ENCODE results near the gene GDF10.

DNA sequence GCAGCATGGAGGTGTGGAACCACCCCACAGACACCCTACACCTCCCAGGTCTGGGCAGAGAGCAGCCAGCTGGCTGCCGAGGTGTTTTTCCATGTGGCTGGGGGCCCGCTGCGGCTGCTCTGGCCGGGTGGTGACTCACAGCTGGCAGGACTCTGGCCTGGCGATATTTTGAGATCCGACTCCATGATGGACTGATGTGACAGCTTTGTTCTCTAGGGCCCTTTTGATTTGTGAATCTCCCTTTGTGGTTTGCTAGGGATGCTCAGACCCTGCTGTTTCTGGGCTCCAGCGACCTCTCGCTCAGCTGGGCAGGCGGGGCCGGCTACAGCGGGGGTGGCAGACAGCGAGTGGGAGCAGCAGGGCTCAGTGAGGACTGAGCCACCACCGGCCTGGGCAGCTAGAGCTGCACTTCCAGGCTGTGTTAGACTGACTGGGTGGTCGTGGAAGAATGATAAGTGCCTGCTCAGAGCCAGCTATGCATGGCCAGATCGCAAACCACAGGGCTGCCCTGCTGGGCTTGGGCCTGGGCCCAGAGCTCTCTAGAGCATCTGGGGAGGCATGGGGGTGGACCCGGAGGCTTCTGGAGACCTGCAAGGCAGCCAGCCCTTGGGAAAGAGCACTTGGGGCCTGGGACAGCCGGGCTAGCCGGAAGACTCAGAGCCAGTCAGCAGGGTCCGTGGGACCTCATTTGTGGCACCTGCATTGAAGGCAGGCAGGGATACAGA, 46.2 kb upstream of the GDF10 start:
- TF ChIP-seq POLR2AphosphoS5 (IDR thresholded peaks at IDR 0.05; ENCODE audit: low read depth) (no peak), GABPA (IDR thresholded peaks at IDR 0.05; ENCODE audit: low read depth) (no peak), SPI1 (IDR thresholded peaks at IDR 0.05; ENCODE audit: borderline replicate concordance, low read depth) (no peak)
- TF ChIP-seq, protein P1, sequence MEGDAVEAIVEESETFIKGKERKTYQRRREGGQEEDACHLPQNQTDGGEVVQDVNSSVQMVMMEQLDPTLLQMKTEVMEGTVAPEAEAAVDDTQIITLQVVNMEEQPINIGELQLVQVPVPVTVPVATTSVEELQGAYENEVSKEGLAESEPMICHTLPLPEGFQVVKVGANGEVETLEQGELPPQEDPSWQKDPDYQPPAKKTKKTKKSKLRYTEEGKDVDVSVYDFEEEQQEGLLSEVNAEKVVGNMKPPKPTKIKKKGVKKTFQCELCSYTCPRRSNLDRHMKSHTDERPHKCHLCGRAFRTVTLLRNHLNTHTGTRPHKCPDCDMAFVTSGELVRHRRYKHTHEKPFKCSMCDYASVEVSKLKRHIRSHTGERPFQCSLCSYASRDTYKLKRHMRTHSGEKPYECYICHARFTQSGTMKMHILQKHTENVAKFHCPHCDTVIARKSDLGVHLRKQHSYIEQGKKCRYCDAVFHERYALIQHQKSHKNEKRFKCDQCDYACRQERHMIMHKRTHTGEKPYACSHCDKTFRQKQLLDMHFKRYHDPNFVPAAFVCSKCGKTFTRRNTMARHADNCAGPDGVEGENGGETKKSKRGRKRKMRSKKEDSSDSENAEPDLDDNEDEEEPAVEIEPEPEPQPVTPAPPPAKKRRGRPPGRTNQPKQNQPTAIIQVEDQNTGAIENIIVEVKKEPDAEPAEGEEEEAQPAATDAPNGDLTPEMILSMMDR (IDR thresholded peaks at IDR 0.05; ENCODE audit: insufficient read depth, low read length), result no peak
- TF ChIP-seq, protein P2, sequence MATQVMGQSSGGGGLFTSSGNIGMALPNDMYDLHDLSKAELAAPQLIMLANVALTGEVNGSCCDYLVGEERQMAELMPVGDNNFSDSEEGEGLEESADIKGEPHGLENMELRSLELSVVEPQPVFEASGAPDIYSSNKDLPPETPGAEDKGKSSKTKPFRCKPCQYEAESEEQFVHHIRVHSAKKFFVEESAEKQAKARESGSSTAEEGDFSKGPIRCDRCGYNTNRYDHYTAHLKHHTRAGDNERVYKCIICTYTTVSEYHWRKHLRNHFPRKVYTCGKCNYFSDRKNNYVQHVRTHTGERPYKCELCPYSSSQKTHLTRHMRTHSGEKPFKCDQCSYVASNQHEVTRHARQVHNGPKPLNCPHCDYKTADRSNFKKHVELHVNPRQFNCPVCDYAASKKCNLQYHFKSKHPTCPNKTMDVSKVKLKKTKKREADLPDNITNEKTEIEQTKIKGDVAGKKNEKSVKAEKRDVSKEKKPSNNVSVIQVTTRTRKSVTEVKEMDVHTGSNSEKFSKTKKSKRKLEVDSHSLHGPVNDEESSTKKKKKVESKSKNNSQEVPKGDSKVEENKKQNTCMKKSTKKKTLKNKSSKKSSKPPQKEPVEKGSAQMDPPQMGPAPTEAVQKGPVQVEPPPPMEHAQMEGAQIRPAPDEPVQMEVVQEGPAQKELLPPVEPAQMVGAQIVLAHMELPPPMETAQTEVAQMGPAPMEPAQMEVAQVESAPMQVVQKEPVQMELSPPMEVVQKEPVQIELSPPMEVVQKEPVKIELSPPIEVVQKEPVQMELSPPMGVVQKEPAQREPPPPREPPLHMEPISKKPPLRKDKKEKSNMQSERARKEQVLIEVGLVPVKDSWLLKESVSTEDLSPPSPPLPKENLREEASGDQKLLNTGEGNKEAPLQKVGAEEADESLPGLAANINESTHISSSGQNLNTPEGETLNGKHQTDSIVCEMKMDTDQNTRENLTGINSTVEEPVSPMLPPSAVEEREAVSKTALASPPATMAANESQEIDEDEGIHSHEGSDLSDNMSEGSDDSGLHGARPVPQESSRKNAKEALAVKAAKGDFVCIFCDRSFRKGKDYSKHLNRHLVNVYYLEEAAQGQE (IDR thresholded peaks at IDR 0.05; ENCODE audit: insufficient replicate concordance, low read depth), result no peak

Measured in HL-60 (cell line).